Keratinocyte (primary cell): Measurements from ENCODE around the gene TMEM266.

ENCODE experiments used
- CTCF ChIP-seq, 3 experiments: IDR thresholded peaks in 1 of 3; conservative IDR thresholded peaks in 1 of 3; optimal IDR thresholded peaks in 1 of 3; 2 replicates in 2 of 3; 3 replicates in 1 of 3; pipeline versions ENCODE3 to v1.5.1; 2011; ENCODE audit warnings: low read length in 3 of 3, mild to moderate bottlenecking in 3 of 3, moderate library complexity in 2 of 3, control low read depth in 1 of 3, inconsistent platforms in 1 of 3; ENCODE audit not compliant: insufficient read depth in 2 of 3; ENCODE audit errors: extremely low read depth in 1 of 3
- EZH2 ChIP-seq: IDR thresholded peaks from one replicate; pipeline ENCODE4 v1.6.1; 2012; ENCODE audit warnings: inconsistent platforms, mild to moderate bottlenecking, low read length, moderate library complexity

GRCh38 chr15:76127169-76127568 is 67.4 kb downstream of the TMEM266 start:
- TF ChIP-seq CTCF (optimal IDR thresholded peaks at IDR 0.05 in 1 of 3, IDR thresholded peaks at IDR 0.05 in 1 of 3, conservative IDR thresholded peaks at IDR 0.05 in 1 of 3; ENCODE audit: extremely low read depth in 1 of 3, insufficient read depth in 2 of 3, low read length in 3 of 3) (no peak), EZH2 (no peak)
